GM18499 (cell line): Measurements from ENCODE around the gene UNC13D.
"Not testable (repeated sequence)": the region's sequence is repeated elsewhere in the genome, so short reads cannot be mapped to it uniquely, and the experiment has no call there.

Experiments used
- ATAC-seq: cut with Tn5 transposase; IDR thresholded peaks from one replicate; pipeline ENCODE4 v1.9.1; 2021; ENCODE audit warnings: moderate number of reproducible peaks; ENCODE audit not compliant: insufficient read depth, unreplicated experiment

Gene UNC13D

GRCh38 chr17:75853433-75853832 lies 9.2 kb upstream of the UNC13D start:
- no peak for ATAC-seq

GRCh38 chr17:75851693-75851991 lies 7.4 kb upstream of the UNC13D start:
- not testable (repeated sequence) for ATAC-seq

- ATAC-seq = no peak
Measured at GRCh38 chr17:75850928-75851692, 6.9 kb upstream of the UNC13D start.

GRCh38 chr17:75849724-75850123 lies 5.5 kb upstream of the UNC13D start:
- no peak for ATAC-seq

- no peak for ATAC-seq
Measured at GRCh38 chr17:75849279-75849646, 5.1 kb upstream of the UNC13D start.

GRCh38 chr17:75848523-75849278 lies 4.5 kb upstream of the UNC13D start:
- no peak for ATAC-seq

GRCh38 chr17:75847614-75848522 lies 3.7 kb upstream of the UNC13D start:
- no peak for ATAC-seq

GRCh38 chr17:75846692-75847613 lies 2.7 kb upstream of the UNC13D start:
- ATAC-seq = no peak

GRCh38 chr17:75845933-75846691 lies 1.9 kb upstream of the UNC13D start:
- no peak for ATAC-seq

GRCh38 chr17:75845058-75845711 lies 981 bp upstream of the UNC13D start:
- no peak for ATAC-seq

GRCh38 chr17:75844530-75845057 lies 390 bp upstream of the UNC13D start:
- ATAC-seq = no peak

GRCh38 chr17:75842963-75843576 lies 1.1 kb downstream of the UNC13D start:
- ATAC-seq = no peak

GRCh38 chr17:75842411-75842810 lies 1.8 kb downstream of the UNC13D start:
- ATAC-seq = no peak

- ATAC-seq = no peak
Measured at GRCh38 chr17:75840799-75841164, 3.4 kb downstream of the UNC13D start.

- no peak for ATAC-seq
Measured at GRCh38 chr17:75839942-75840798, 4.0 kb downstream of the UNC13D start.

- ATAC-seq = no peak
Measured at GRCh38 chr17:75838410-75838809, 5.8 kb downstream of the UNC13D start.

GRCh38 chr17:75837899-75838298 lies 6.3 kb downstream of the UNC13D start:
- no peak for ATAC-seq
